ENCODE results near the gene GNAS. TPM values are rescaled to one million over a fixed set of nuclear protein-coding genes. Genes with fewer than 3 reads are reported as not detected.

The GNAS gene
- total and polyA plus RNA-seq, 9 of the 15 experiments (the other 6 are each of a cell fraction or from before 2014, with no cell fraction given) = 128 to 648 (median 266) TPM

DNA sequence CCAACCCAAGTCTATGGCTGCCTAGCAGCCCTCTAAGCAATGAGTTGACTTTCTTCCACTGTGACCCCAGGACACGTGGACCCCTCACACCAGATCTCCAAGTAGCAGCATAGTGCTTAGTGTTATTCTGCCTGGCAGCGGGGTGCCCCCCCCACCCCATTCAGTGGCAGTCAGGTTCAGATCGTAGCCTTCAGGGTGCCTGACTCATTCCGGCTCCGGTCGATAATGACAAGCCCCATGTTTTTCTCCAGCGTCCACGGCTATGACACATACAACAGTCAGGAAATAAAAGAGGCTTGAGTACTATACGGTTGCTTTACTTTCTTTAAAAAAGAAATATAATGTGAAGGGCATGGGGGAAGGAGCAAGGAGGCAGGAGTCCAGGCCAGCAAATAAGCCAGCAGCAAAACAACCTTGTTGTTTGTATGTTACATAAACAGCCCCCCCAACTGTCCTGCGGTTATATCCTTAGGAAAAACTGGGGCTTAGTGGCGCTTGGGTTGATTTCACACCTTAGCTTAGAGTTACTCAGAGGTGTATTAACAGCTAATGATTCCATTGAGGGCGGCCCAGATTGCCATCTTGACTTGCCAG is 23.1 kb downstream of the GNAS start (continued):
- TF ChIP-seq, protein P1, sequence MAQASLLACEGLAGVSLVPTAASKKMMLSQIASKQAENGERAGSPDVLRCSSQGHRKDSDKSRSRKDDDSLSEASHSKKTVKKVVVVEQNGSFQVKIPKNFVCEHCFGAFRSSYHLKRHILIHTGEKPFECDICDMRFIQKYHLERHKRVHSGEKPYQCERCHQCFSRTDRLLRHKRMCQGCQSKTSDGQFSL (CRISPR knock-in tag; IDR thresholded peaks at IDR 0.05) = peak; percentile 93
- TF ChIP-seq, protein P1 (tag; IDR thresholded peaks at IDR 0.05) = peak in 1 of 2 experiments; percentile 82; a peak in 2 of 4 replicates
- TF ChIP-seq, protein P2, sequence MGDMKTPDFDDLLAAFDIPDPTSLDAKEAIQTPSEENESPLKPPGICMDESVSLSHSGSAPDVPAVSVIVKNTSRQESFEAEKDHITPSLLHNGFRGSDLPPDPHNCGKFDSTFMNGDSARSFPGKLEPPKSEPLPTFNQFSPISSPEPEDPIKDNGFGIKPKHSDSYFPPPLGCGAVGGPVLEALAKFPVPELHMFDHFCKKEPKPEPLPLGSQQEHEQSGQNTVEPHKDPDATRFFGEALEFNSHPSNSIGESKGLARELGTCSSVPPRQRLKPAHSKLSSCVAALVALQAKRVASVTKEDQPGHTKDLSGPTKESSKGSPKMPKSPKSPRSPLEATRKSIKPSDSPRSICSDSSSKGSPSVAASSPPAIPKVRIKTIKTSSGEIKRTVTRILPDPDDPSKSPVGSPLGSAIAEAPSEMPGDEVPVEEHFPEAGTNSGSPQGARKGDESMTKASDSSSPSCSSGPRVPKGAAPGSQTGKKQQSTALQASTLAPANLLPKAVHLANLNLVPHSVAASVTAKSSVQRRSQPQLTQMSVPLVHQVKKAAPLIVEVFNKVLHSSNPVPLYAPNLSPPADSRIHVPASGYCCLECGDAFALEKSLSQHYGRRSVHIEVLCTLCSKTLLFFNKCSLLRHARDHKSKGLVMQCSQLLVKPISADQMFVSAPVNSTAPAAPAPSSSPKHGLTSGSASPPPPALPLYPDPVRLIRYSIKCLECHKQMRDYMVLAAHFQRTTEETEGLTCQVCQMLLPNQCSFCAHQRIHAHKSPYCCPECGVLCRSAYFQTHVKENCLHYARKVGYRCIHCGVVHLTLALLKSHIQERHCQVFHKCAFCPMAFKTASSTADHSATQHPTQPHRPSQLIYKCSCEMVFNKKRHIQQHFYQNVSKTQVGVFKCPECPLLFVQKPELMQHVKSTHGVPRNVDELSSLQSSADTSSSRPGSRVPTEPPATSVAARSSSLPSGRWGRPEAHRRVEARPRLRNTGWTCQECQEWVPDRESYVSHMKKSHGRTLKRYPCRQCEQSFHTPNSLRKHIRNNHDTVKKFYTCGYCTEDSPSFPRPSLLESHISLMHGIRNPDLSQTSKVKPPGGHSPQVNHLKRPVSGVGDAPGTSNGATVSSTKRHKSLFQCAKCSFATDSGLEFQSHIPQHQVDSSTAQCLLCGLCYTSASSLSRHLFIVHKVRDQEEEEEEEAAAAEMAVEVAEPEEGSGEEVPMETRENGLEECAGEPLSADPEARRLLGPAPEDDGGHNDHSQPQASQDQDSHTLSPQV (IDR thresholded peaks at IDR 0.05) = peak; percentile 50; the same call in 1 of the 2 replicates

DNA sequence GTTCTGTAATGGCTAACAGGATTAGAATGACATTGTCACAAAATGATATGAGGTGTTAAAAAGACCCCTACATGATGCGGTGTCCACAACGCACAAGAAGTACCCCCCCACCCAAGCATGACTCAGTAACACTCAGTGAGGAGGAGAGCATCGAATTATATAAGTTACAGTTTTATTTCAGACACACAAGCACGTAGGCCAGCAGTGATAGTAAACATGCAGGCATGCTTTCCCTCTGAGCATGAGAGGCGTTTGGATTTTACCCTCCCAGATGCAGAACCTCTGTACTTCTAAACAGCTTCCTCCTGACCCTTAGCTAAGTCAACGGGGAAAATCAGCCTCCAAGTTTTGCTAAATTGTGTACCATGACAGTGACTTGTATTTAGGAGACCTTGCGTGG is 23.9 kb downstream of the GNAS start:
- H3K36me3 ChIP-seq (ENCODE audit: control insufficient read depth, insufficient read depth, low read length) = no peaks in the 10 kb centered on the region
- TF ChIP-seq KLF10 (CRISPR knock-in tag; IDR thresholded peaks at IDR 0.05) = no peak
- TF ChIP-seq, protein P1 (CRISPR knock-in tag; IDR thresholded peaks at IDR 0.05) = peak; percentile 39; the same call in 1 of the 2 replicates
- TF ChIP-seq, protein P1 (tag; IDR thresholded peaks at IDR 0.05) = no peak
- in situ Hi-C loops (cut with MboI) = no loop called here
- no peak overlapping the region for H3K4me3 ChIP-seq
- ATAC-seq (no peak), FAIRE-seq (no peak), DNase-seq (ENCODE audit: extremely low read depth in 1 of 4, low spot score in 3 of 4) (no peak)
- intact Hi-C loops (cut with micrococcal nuclease) = no loop called here
- H3K9ac ChIP-seq (ENCODE audit: insufficient read depth in 1 of 2, low read depth in 2 of 2, low read length in 2 of 2) = no peak overlapping the region
- H3K9me3 ChIP-seq (replicated peaks; ENCODE audit: control insufficient read depth, insufficient read depth, low read depth, low read length) = no peaks in the 10 kb centered on the region
- no peak overlapping the region for H3K27ac ChIP-seq (ENCODE audit: extremely low read depth, low read depth, low read length)
- H3K4me1 ChIP-seq (replicated peaks in 1 of 2; ENCODE audit: control insufficient read depth in 2 of 2, insufficient read depth in 2 of 2, low read length in 2 of 2) = peaks cover 0 to 8% of the 10 kb centered on the region in 2 experiments; a peak in 3 of 5 replicates
- no peaks in the 10 kb centered on the region for H3K27me3 ChIP-seq (ENCODE audit: control insufficient read depth in 2 of 2, insufficient read depth in 2 of 2, low read length in 2 of 2)
- 47% methylated on average over 7 of the region's 7 CpGs for WGBS (ENCODE audit: insufficient coverage, low coverage, missing lambda C conversion rate)
- H3K4me2 ChIP-seq (ENCODE audit: insufficient read depth, low read length) = peak overlapping the region; percentile 3; the same call in 1 of the 2 replicates
- no peaks in the 10 kb centered on the region for H4K20me1 ChIP-seq (replicated peaks; ENCODE audit: control insufficient read depth, insufficient read depth, low read length)
- H2AFZ ChIP-seq (ENCODE audit: low read depth, low read length) = peak overlapping the region; percentile 47
- H3K9me1 ChIP-seq (ENCODE audit: control insufficient read depth, insufficient read depth, low read length) = no peaks in the 10 kb centered on the region
- H3K79me2 ChIP-seq (ENCODE audit: control insufficient read depth, insufficient read depth, low read length) = no peaks in the 10 kb centered on the region
- BruUV-seq (replicated peaks) = no TSS peak
- CTCF ChIA-PET (ENCODE audit: low intra/inter-chr PET ratio) = no interaction called here
- POLR2A ChIA-PET = interaction anchor here (0.7 to 1.5 kb wide), 3 partner anchors 8 to 13 kb away, joined by 4 read pairs; no protein-coding TSS in a partner anchor
